Naive thymus-derived CD4-positive, alpha-beta T cell (primary cell): ENCODE data around the gene TAPBPL. TPM values are rescaled to one million over a fixed set of nuclear protein-coding genes. Genes with fewer than 3 reads are reported as not detected.
"Not testable (repeated sequence)": the region's sequence is repeated elsewhere in the genome, so short reads cannot be mapped to it uniquely, and the experiment has no call there.

Experiments
- ATAC-seq: fragments of 150-1000 bp; cut with Tn5 transposase; 2 replicates; pipeline ENCODE4 v1.10.0; 2021; ENCODE audit warnings: mild to moderate bottlenecking, moderate library complexity
- CTCF ChIA-PET: fragments of 350-600 bp; sonication (Branson Sonifier 250); formaldehyde crosslinking; loops from one replicate; lab custom pipeline; 2021; ENCODE audit warnings: antibody characterized with exemption; lab: Charles Lee
- POLR2A ChIA-PET: fragments of 350-600 bp; sonication (Branson Sonifier 250); formaldehyde crosslinking; loops from one replicate; lab custom pipeline; 2021; ENCODE audit warnings: antibody characterized with exemption, inconsistent platforms; lab: Charles Lee
- DNase-seq, 9 donors: peaks; one replicate each; pipeline versions ENCODE4 v3.0.0 to v3.0.0-alpha.2; 2020 to 2022; ENCODE audit warnings: mixed read lengths in 1 of 9
- H3K27ac ChIP-seq: one replicate; pipeline ENCODE4 v1.7.0; 2013; ENCODE audit warnings: mild to moderate bottlenecking, low read depth, low read length, moderate library complexity
- H3K27me3 ChIP-seq, 2 donors: one replicate each; pipeline ENCODE4 v1.7.0; 2013; ENCODE audit warnings: low read length in 2 of 2, mild to moderate bottlenecking in 2 of 2, moderate library complexity in 2 of 2; ENCODE audit not compliant: control insufficient read depth in 2 of 2, insufficient read depth in 2 of 2
- H3K36me3 ChIP-seq, 3 experiments: 1 replicate in 2 of 3; 2 replicates in 1 of 3; pipeline ENCODE4 v1.7.0; 2013; ENCODE audit warnings: low read length in 3 of 3, mild to moderate bottlenecking in 3 of 3, moderate library complexity in 1 of 3; ENCODE audit not compliant: insufficient read depth in 3 of 3, control insufficient read depth in 2 of 3
- H3K4me1 ChIP-seq, 2 donors: one replicate each; pipeline ENCODE4 v1.7.0; 2013; ENCODE audit warnings: low read length in 2 of 2, mild to moderate bottlenecking in 2 of 2, moderate library complexity in 1 of 2; ENCODE audit not compliant: control insufficient read depth in 2 of 2, insufficient read depth in 2 of 2
- H3K4me3 ChIP-seq: 2 replicates; pipeline ENCODE4 v1.7.0; 2013; ENCODE audit warnings: mild to moderate bottlenecking, low read length
- H3K9me3 ChIP-seq, 3 experiments: 1 replicate in 2 of 3; 2 replicates in 1 of 3; pipeline ENCODE4 v1.7.0; 2013; ENCODE audit warnings: low read length in 3 of 3; ENCODE audit not compliant: control insufficient read depth in 2 of 3
- H3K27ac Mint-ChIP-seq, 9 donors: one replicate each; pipeline ENCODE4 v1.8.0; 2020 to 2022; ENCODE audit warnings: mixed read lengths in 9 of 9, mild to moderate bottlenecking in 8 of 9, moderate library complexity in 5 of 9, inconsistent platforms in 2 of 9
- H3K27me3 Mint-ChIP-seq, 5 donors: one replicate each; pipeline ENCODE4 v1.8.0; 2021 to 2022; ENCODE audit warnings: mixed read lengths in 5 of 5, mild to moderate bottlenecking in 1 of 5
- H3K36me3 Mint-ChIP-seq, 5 donors: one replicate each; pipeline ENCODE4 v1.8.0; 2020 to 2022; ENCODE audit warnings: mixed read lengths in 5 of 5, mild to moderate bottlenecking in 3 of 5, inconsistent platforms in 1 of 5
- H3K4me1 Mint-ChIP-seq, 7 donors: one replicate each; pipeline ENCODE4 v1.8.0; 2020 to 2022; ENCODE audit warnings: mixed read lengths in 7 of 7, mild to moderate bottlenecking in 3 of 7, inconsistent platforms in 1 of 7
- H3K4me3 Mint-ChIP-seq, 10 donors: one replicate each; pipeline ENCODE4 v1.8.0; 2020 to 2022; ENCODE audit warnings: mild to moderate bottlenecking in 10 of 10, mixed read lengths in 10 of 10, moderate library complexity in 6 of 10, inconsistent platforms in 2 of 10
- H3K9me3 Mint-ChIP-seq, 11 donors: one replicate each; pipeline ENCODE4 v1.8.0; 2020 to 2022; ENCODE audit warnings: mixed read lengths in 11 of 11, mild to moderate bottlenecking in 4 of 11, inconsistent platforms in 1 of 11, moderate library complexity in 1 of 11
- intact Hi-C, 2 donors: fragments of 100-400 bp; cut with micrococcal nuclease; formaldehyde crosslinking; loops; one replicate each; pipeline ENCODE4 v1.15.1; 2023
- polyA plus RNA-seq, 2 donors: library from polyadenylated mRNA; unstranded; fragments of 300-500 nt; fragmentation: Illumina TruSeq; gene quantifications; one replicate each; pipeline ENCODE4 v1.2.3, GENCODE V29; 2021
- total RNA-seq, 6 experiments: library from RNA in 5 of 6; stranded (reverse) in 5 of 6; gene quantifications; 1 replicate in 5 of 6; 2 replicates in 1 of 6; pipeline ENCODE4 v1.2.3 and lab custom pipeline; 2021 to 2026

The TAPBPL gene
- total and polyA plus RNA-seq, 7 experiments from 2014 or later: 23.0 to 104 (median 52.9) TPM

DNA sequence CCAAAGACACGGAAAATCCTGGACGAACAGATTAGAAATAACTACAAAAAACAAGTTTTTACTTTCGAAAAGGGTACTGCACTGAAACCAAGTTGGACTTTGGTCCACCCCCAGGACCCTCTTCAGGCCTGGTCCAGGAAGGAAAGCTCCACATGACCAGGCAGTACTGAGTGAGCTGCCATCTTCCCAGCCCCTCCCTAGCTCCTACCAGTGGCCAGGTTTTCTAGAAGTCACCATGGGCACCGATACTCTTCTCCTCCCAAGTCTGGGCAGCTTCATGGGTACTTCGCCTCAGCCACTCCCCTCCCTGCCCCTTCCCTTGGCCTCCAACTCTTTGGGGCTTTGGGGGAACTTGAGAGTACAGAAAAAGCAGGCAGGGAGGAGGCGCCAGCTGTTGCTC is 12.0 kb downstream of the TAPBPL start:
- Histone ChIP-seq H3K36me3 (peaks cover 19 to 30% (median 25%) of the 10 kb centered on the region in 3 experiments), H3K27ac (peak overlapping the region; percentile 93), H3K4me3 (peak overlapping the region; percentile 40), H3K9me3 (no peaks in the 10 kb centered on the region), H3K27me3 (no peaks in the 10 kb centered on the region), H3K4me1 (peaks cover 70 to 84% of the 10 kb centered on the region in 2 donors)
- no peak for DNase-seq
- Mint-ChIP-seq H3K4me1 (peaks cover 64 to 100% (median 92%) of the 10 kb centered on the region in 7 donors), H3K36me3 (peaks cover 9 to 85% (median 46%) of the 10 kb centered on the region in 5 donors), H3K27ac (peak overlapping the region; percentile 95 to 99 (median 98)), H3K9me3 (no peaks in the 10 kb centered on the region), H3K4me3 (peak overlapping the region; percentile 74 to 89 (median 85)), H3K27me3 (no peaks in the 10 kb centered on the region)
- ChIA-PET POLR2A (interaction anchor here (0.8 to 16.5 kb wide), 16 partner anchors 7 to 137 kb away, joined by 3 to 726 read pairs (median 10); partner anchors contain the start of genes CD27, GAPDH, MRPL51 and TAPBPL), CTCF (interaction anchor here (1.0 to 6.8 kb wide), 14 partner anchors 12 to 141 kb away, joined by 3 to 201 read pairs (median 8); partner anchors contain the start of genes CD27, GAPDH and TAPBPL)
- intact Hi-C loops: loop anchor here (2.0 to 5.0 kb wide), 2 partner anchors 29 to 93 kb away; partner anchors contain the start of genes IFFO1 (in 1 of the 2) and MRPL51 (in 1 of the 2)
- no peak for ATAC-seq

DNA sequence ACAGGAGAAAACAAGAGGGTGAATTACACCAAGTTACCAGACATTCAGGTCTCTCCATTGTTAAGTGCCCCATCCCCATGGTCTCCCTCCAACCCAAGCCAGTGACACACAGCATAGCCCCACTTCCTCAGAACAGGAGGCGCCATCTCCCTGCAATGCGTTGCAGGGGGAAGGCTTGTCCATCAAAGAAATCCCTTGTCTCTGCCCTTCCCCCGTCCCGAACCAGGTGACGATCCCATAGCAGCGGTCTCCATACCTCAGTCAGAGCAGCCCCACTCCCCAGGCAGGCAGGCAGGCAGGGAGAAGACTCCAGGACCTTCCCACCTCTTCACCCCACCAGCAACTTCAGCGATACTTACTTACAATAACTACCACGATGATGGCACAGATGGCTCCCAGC is 12.7 kb downstream of the TAPBPL start:
- ATAC-seq: no peak
- Mint-ChIP-seq H3K36me3 (peaks cover 3 to 85% (median 40%) of the 10 kb centered on the region in 5 donors), H3K27me3 (no peaks in the 10 kb centered on the region), H3K4me1 (peaks cover 65 to 100% (median 91%) of the 10 kb centered on the region in 7 donors), H3K27ac (peak overlapping the region; percentile 95 to 99 (median 98)), H3K9me3 (no peaks in the 10 kb centered on the region), H3K4me3 (peak overlapping the region; percentile 63 to 89 (median 85))
- peaks cover 16 to 24% (median 22%) of the 10 kb centered on the region in 3 experiments for H3K36me3 ChIP-seq
- no peak for DNase-seq
- H3K4me3 ChIP-seq: peak overlapping the region; percentile 40
- peak overlapping the region; percentile 93 for H3K27ac ChIP-seq
- no peaks in the 10 kb centered on the region for H3K27me3 ChIP-seq
- intact Hi-C loops: loop anchor here in 1 of 2 donors (5.0 kb wide), 1 partner anchor 93 kb away; the partner anchor contains the start of gene IFFO1
- no peaks in the 10 kb centered on the region for H3K9me3 ChIP-seq
- CTCF ChIA-PET: interaction anchor here (0.8 to 6.8 kb wide), 20 partner anchors 10 to 144 kb away, joined by 3 to 201 read pairs (median 9); partner anchors contain the start of genes CD27 and TAPBPL
- POLR2A ChIA-PET: interaction anchor here (0.6 to 16.5 kb wide), 15 partner anchors 18 to 493 kb away, joined by 3 to 726 read pairs (median 7); partner anchors contain the start of genes CD27, GAPDH and TAPBPL
- H3K4me1 ChIP-seq: peaks cover 77 to 84% of the 10 kb centered on the region in 2 donors

DNA sequence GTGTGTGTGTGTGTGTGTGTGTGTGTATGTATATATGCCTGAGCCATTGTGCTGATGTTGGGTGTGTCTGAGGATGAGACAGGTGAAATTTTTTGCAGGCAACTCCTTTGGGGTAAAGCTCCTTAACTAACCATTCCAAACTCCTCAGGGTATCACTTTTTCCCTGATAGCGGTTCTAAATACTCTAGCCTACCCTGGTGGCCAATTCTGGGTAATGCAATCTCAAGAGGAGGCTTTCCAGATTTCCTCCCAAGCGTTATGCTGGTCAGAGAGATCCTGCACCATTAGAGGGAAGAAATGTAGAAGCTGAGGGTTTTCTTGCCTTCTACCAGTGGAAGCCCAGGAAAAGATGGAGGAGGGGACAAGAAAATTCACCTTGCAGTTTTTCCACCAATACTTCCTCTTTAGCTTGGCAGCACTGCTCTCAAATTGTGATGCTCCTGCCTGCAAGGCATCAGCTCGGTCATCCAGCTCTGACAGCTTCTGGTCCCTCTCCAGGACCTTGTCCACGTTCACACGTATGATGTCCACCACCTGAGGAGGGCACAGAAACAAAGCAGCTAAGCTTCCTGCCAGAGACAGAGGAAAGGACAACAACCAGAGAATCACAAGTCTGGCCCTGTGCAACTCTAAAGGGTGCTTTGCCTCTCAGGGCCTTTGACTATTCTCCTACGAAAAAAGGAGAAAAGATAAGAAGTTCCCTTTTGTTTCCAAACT is 13.8 kb downstream of the TAPBPL start:
- no peaks in the 10 kb centered on the region for H3K9me3 Mint-ChIP-seq
- H3K27ac Mint-ChIP-seq: peak overlapping the region; percentile 73 to 99 (median 95)
- POLR2A ChIA-PET: interaction anchor here (0.6 to 16.5 kb wide), 24 partner anchors 9 to 143 kb away, joined by 3 to 726 read pairs (median 4); partner anchors contain the start of genes CD27, GAPDH, MRPL51 and TAPBPL
- H3K27ac ChIP-seq: peak overlapping the region; percentile 60
- DNase-seq (peak in 7 of 9 donors; percentile 41 to 66 (median 59)), ATAC-seq (peak; percentile 36)
- peaks cover 3 to 80% (median 40%) of the 10 kb centered on the region in 5 donors for H3K36me3 Mint-ChIP-seq
- H3K4me1 ChIP-seq: peaks cover 78 to 79% of the 10 kb centered on the region in 2 donors
- H3K27me3 Mint-ChIP-seq: no peaks in the 10 kb centered on the region
- H3K9me3 ChIP-seq: no peaks in the 10 kb centered on the region
- CTCF ChIA-PET: interaction anchor here (0.6 to 6.8 kb wide), 39 partner anchors 9 to 288 kb away, joined by 3 to 201 read pairs (median 5); partner anchors contain the start of genes CD27, NOP2 and TAPBPL
- H3K27me3 ChIP-seq: no peaks in the 10 kb centered on the region
- intact Hi-C loops: loop anchor here (1.0 kb wide), 3 partner anchors 42 to 142 kb away; no protein-coding TSS in a partner anchor
- peaks cover 64 to 94% (median 91%) of the 10 kb centered on the region in 7 donors for H3K4me1 Mint-ChIP-seq
- peaks cover 16 to 20% (median 16%) of the 10 kb centered on the region in 3 experiments for H3K36me3 ChIP-seq
- H3K4me3 Mint-ChIP-seq: peak overlapping the region; percentile 40 to 89 (median 70)
- no peak overlapping the region for H3K4me3 ChIP-seq

DNA sequence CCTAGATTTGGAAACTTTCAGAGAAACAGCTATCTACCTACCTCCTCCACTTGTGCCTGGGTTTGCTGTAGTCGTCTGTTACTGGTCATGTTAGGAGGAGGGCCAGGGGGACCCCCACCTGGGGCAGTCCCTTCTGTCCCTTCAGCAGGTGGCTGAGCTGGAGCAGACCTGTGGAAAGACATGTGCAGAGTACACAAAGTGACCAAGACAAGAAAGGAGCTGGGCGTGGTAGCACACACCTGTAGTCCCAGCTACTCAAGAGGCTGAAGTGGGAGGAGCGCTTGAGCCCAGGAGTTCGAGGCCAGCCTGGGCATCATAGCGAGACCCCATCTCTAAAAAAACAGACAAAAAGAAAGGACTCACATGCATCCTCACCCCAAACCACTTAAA is 14.3 kb downstream of the TAPBPL start:
- H3K9me3 Mint-ChIP-seq: no peaks in the 10 kb centered on the region
- peaks cover 61 to 94% (median 88%) of the 10 kb centered on the region in 7 donors for H3K4me1 Mint-ChIP-seq
- intact Hi-C loops: no loop called here
- Histone ChIP-seq H3K27ac (peak overlapping the region; percentile 60), H3K4me3 (no peak overlapping the region), H3K4me1 (peaks cover 75% of the 10 kb centered on the region in 2 donors), H3K9me3 (no peaks in the 10 kb centered on the region), H3K27me3 (no peaks in the 10 kb centered on the region), H3K36me3 (peaks cover 16 to 20% (median 16%) of the 10 kb centered on the region in 3 experiments)
- CTCF ChIA-PET: interaction anchor here (0.7 to 6.8 kb wide), 28 partner anchors 9 to 139 kb away, joined by 3 to 201 read pairs (median 7); partner anchors contain the start of genes CD27, NOP2 and TAPBPL
- H3K36me3 Mint-ChIP-seq: peaks cover 3 to 74% (median 36%) of the 10 kb centered on the region in 5 donors
- POLR2A ChIA-PET: interaction anchor here (0.6 to 16.5 kb wide), 17 partner anchors 9 to 143 kb away, joined by 3 to 726 read pairs (median 7); partner anchors contain the start of genes CD27, GAPDH, MRPL51 and TAPBPL
- H3K4me3 Mint-ChIP-seq: peak overlapping the region in 1 of 10 donors; percentile 46
- H3K27ac Mint-ChIP-seq: peak overlapping the region in 8 of 9 donors; percentile 48 to 99 (median 95)
- no peak for ATAC-seq
- H3K27me3 Mint-ChIP-seq: no peaks in the 10 kb centered on the region
- DNase-seq: no peak

DNA sequence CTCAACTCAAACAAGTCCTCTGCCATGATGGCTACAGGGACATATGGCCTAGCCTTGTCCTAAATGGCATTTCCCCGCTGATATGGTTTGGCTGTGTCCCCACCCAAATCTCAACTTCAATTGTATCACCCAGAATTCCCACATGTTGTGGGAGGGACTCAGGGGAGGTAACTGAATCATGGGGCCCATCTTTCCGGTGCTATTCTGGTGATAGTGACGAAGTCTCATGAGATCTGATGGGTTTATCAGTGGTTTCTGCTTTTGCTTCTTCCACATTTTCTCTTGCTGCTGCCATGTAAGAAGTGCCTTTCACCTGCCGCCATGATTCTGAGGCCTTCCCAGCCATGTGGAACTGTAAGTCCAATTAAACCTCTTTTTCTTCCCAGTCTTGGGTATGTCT is 14.9 kb downstream of the TAPBPL start:
- H3K9me3 Mint-ChIP-seq, ATAC-seq, H3K9me3 ChIP-seq, intact Hi-C loops, H3K27me3 Mint-ChIP-seq, H3K4me3 ChIP-seq, H3K27me3 ChIP-seq, DNase-seq: not testable (repeated sequence)
- Mint-ChIP-seq H3K36me3 (peaks cover 3 to 69% (median 36%) of the 10 kb centered on the region in 5 donors), H3K27ac (peak overlapping the region; percentile 46 to 99 (median 95)), H3K4me3 (peak overlapping the region in 9 of 10 donors; percentile 2 to 92 (median 50)), H3K4me1 (peaks cover 58 to 91% (median 86%) of the 10 kb centered on the region in 7 donors)
- Histone ChIP-seq H3K27ac (peak overlapping the region; percentile 60), H3K36me3 (peaks cover 16 to 20% (median 16%) of the 10 kb centered on the region in 3 experiments), H3K4me1 (peaks cover 72 to 75% of the 10 kb centered on the region in 2 donors)
- ChIA-PET POLR2A (interaction anchor here (0.6 to 16.5 kb wide), 13 partner anchors 10 to 131 kb away, joined by 3 to 726 read pairs (median 7); partner anchors contain the start of genes CD27, GAPDH, MRPL51 and TAPBPL), CTCF (interaction anchor here (1.8 to 6.8 kb wide), 6 partner anchors 15 to 132 kb away, joined by 5 to 201 read pairs (median 14); partner anchors contain the start of gene TAPBPL)
